B cell (primary cell): ENCODE results near the gene IQCC. TPM values are rescaled to one million over a fixed set of nuclear protein-coding genes. Genes with fewer than 3 reads are reported as not detected.
A peak's percentile ranks its signal among the peaks of the same experiment; 100 is the strongest.

Experiments used
- ATAC-seq: fragments of 200-7000 bp; cut with Tn5 transposase; one replicate; pipeline ENCODE4 v1.10.0; 2021; ENCODE audit warnings: low read depth, mild to moderate bottlenecking, moderate number of reproducible peaks, moderate library complexity
- CTCF ChIA-PET: fragments of 350-600 bp; sonication (Branson Sonifier 250); formaldehyde crosslinking; loops from one replicate; lab custom pipeline; 2021; ENCODE audit warnings: antibody characterized with exemption, inconsistent platforms; lab: Charles Lee
- POLR2A ChIA-PET: fragments of 350-600 bp; sonication (Branson Sonifier 250); formaldehyde crosslinking; loops from one replicate; lab custom pipeline; 2021; ENCODE audit warnings: antibody characterized with exemption; lab: Charles Lee
- DNase-seq: peaks from one replicate; pipeline ENCODE4 v3.0.0; 2013
- H2AFZ ChIP-seq: 2 replicates; pipeline ENCODE4 v1.6.1; 2012; ENCODE audit warnings: mild to moderate bottlenecking, low read depth, low read length; ENCODE audit not compliant: insufficient read depth, poor library complexity, severe bottlenecking
- H3K27ac ChIP-seq, 2 donors: 1 replicate in 1 of 2; 2 replicates in 1 of 2; pipeline ENCODE4 v1.5.1; 2012 to 2013; ENCODE audit warnings: low read length in 2 of 2, mild to moderate bottlenecking in 2 of 2, moderate library complexity in 1 of 2
- H3K27me3 ChIP-seq, 4 experiments: fragments of 200-600 bp in 1 of 4; sonication (generic) in 1 of 4; replicated peaks in 1 of 4; 1 replicate in 2 of 4; 2 replicates in 2 of 4; pipeline versions ENCODE4 v1.6.1 to v1.7.0; 2013 to 2016; ENCODE audit warnings: low read length in 3 of 4, mild to moderate bottlenecking in 2 of 4, mixed read lengths in 1 of 4, moderate library complexity in 1 of 4; ENCODE audit not compliant: insufficient read depth in 4 of 4, control insufficient read depth in 3 of 4; ENCODE audit errors: control extremely low read depth in 1 of 4
- H3K36me3 ChIP-seq, 2 experiments: replicated peaks in 1 of 2; 1 replicate in 1 of 2; 2 replicates in 1 of 2; pipeline versions ENCODE4 v1.6.1 to v1.7.1; 2013; ENCODE audit warnings: low read length in 1 of 2; ENCODE audit not compliant: insufficient read depth in 2 of 2, control insufficient read depth in 1 of 2; ENCODE audit errors: control extremely low read depth in 1 of 2, extremely low read depth in 1 of 2
- H3K4me1 ChIP-seq, 2 donors: fragments of 200-600 bp in 1 of 2; sonication (generic) in 1 of 2; 1 replicate in 1 of 2; 2 replicates in 1 of 2; pipeline versions ENCODE4 v1.5.1 to v1.6.1; 2013 to 2017; ENCODE audit warnings: low read length in 2 of 2; ENCODE audit not compliant: control insufficient read depth in 2 of 2, insufficient read depth in 2 of 2
- H3K4me2 ChIP-seq: replicated peaks from 2 replicates; pipeline ENCODE3; 2012; ENCODE audit warnings: mild to moderate bottlenecking, low read depth, low read length; ENCODE audit not compliant: poor library complexity, severe bottlenecking
- H3K4me3 ChIP-seq, 5 experiments: fragments of 200-600 bp in 1 of 5; sonication (generic) in 1 of 5; 1 replicate in 3 of 5; 2 replicates in 2 of 5; pipeline versions ENCODE4 v1.5.1 to v1.7.0; 2011 to 2016; ENCODE audit warnings: low read length in 4 of 5, mild to moderate bottlenecking in 4 of 5, low read depth in 2 of 5, control low read depth in 1 of 5, moderate library complexity in 1 of 5; ENCODE audit not compliant: insufficient read depth in 1 of 5; ENCODE audit errors: control extremely low read depth in 1 of 5, extremely low read depth in 1 of 5
- H3K79me2 ChIP-seq: fragments of 200-600 bp; sonication (generic); one replicate; pipeline ENCODE4 v1.6.0; 2016; ENCODE audit warnings: low read length; ENCODE audit not compliant: control insufficient read depth, insufficient read depth
- H3K9ac ChIP-seq: fragments of 200-600 bp; sonication (generic); 2 replicates; pipeline ENCODE4 v1.6.1; 2017; ENCODE audit warnings: mild to moderate bottlenecking, low read length, moderate library complexity
- H3K9me3 ChIP-seq, 3 donors: one replicate each; pipeline versions ENCODE4 v1.6.1 to v1.7.1; 2013; ENCODE audit warnings: low read length in 2 of 3; ENCODE audit not compliant: control insufficient read depth in 2 of 3, insufficient read depth in 1 of 3; ENCODE audit errors: control extremely low read depth in 1 of 3
- H4K20me1 ChIP-seq: 2 replicates; pipeline ENCODE4 v1.6.0; 2012; ENCODE audit warnings: mild to moderate bottlenecking, low read length; ENCODE audit not compliant: insufficient read depth, control insufficient read depth, poor library complexity, severe bottlenecking
- H3K27ac Mint-ChIP-seq: one replicate; pipeline ENCODE4 v1.8.0; 2021; ENCODE audit warnings: mixed read lengths
- H3K27me3 Mint-ChIP-seq: one replicate; pipeline ENCODE4 v1.8.0; 2021; ENCODE audit warnings: mixed read lengths
- H3K4me1 Mint-ChIP-seq: one replicate; pipeline ENCODE4 v1.8.0; 2021; ENCODE audit warnings: mixed read lengths
- H3K4me3 Mint-ChIP-seq: one replicate; pipeline ENCODE4 v1.8.0; 2021; ENCODE audit warnings: mixed read lengths
- H3K9me3 Mint-ChIP-seq: one replicate; pipeline ENCODE4 v1.8.0; 2022; ENCODE audit warnings: mixed read lengths; ENCODE audit not compliant: insufficient read depth
- CTCF ChIP-seq: fragments of 200-600 bp; IDR thresholded peaks from one replicate; pipeline ENCODE4 v1.8.0; 2022; ENCODE audit warnings: antibody characterized with exemption, mild to moderate bottlenecking
- EZH2 ChIP-seq: IDR thresholded peaks from 2 replicates; pipeline ENCODE4 v1.6.1; 2012; ENCODE audit warnings: borderline replicate concordance, low read depth, mild to moderate bottlenecking, moderate library complexity, low read length; ENCODE audit not compliant: insufficient read depth, poor library complexity, severe bottlenecking
- WGBS: methylation state at CpG from one replicate; pipeline ENCODE4 v1.1.5; 2013; ENCODE audit warnings: missing lambda C conversion rate; ENCODE audit not compliant: insufficient coverage; 5-methylcytosine and 5-hydroxymethylcytosine counted together
- intact Hi-C: fragments of 100-400 bp; cut with micrococcal nuclease; formaldehyde crosslinking; loops from one replicate; pipeline ENCODE4 v1.10.0; 2022
- polyA plus RNA-seq: library from polyadenylated mRNA; depleted of rRNA; stranded (reverse); fragments of >200 nt; gene quantifications from 2 replicates; pipeline ENCODE4 v1.2.3, GENCODE V29; 2012
- total RNA-seq, 2 donors: library from RNA; stranded (reverse); fragments of 120-200 nt in 1 of 2; gene quantifications; 1 replicate in 1 of 2; 2 replicates in 1 of 2; pipeline versions ENCODE4 v1.2.3 to v1.2.4, GENCODE V29; 2013 to 2022

IQCC gene
- total and polyA plus RNA-seq, 2 donors (not counting 1 experiment from before 2014, with no cell fraction given), result 2.0 to 2.1 TPM

- Histone ChIP-seq H3K4me2 (no peak overlapping the region), H3K36me3 (peaks cover 4 to 34% of the 10 kb centered on the region in 2 experiments), H4K20me1 (no peaks in the 10 kb centered on the region), H3K9me3 (no peaks in the 10 kb centered on the region), H2AFZ (no peak overlapping the region), H3K9ac (no peak overlapping the region), H3K27ac (no peak overlapping the region), H3K4me1 (peaks cover 12 to 29% of the 10 kb centered on the region in 2 donors), H3K27me3 (no peaks in the 10 kb centered on the region), H3K4me3 (no peak overlapping the region), H3K79me2 (no peaks in the 10 kb centered on the region)
- DNase-seq (no peak), ATAC-seq (no peak)
- intact Hi-C loops, result no loop called here
- Mint-ChIP-seq H3K4me1 (peaks cover 23% of the 10 kb centered on the region), H3K4me3 (peak overlapping the region; percentile 15), H3K27ac (no peak overlapping the region), H3K27me3 (no peaks in the 10 kb centered on the region), H3K9me3 (no peaks in the 10 kb centered on the region)
- WGBS, result 91% methylated on average over 2 of the region's 3 CpGs
- ChIA-PET CTCF (interaction anchor here (0.6 to 1.1 kb wide), 4 partner anchors 17 to 207 kb away, joined by 3 to 8 read pairs (median 4); partner anchors contain the start of gene TXLNA), POLR2A (interaction anchor here (0.6 kb wide), 1 partner anchor 125 kb away, joined by 3 read pairs; no protein-coding TSS in a partner anchor)
- TF ChIP-seq EZH2, result no peak
- no peak for TF ChIP-seq CTCF
These were observed 7.0 kb upstream of the IQCC start for GRCh38 chr1:32198237-32199042.
